ENCODE data around the gene AAMP. TPM values are rescaled to one million over a fixed set of nuclear protein-coding genes. Genes with fewer than 3 reads are reported as not detected.

AAMP gene
- total RNA-seq, 2 donors from 2014 or later, result 54.3 to 88.8 TPM

DNA sequence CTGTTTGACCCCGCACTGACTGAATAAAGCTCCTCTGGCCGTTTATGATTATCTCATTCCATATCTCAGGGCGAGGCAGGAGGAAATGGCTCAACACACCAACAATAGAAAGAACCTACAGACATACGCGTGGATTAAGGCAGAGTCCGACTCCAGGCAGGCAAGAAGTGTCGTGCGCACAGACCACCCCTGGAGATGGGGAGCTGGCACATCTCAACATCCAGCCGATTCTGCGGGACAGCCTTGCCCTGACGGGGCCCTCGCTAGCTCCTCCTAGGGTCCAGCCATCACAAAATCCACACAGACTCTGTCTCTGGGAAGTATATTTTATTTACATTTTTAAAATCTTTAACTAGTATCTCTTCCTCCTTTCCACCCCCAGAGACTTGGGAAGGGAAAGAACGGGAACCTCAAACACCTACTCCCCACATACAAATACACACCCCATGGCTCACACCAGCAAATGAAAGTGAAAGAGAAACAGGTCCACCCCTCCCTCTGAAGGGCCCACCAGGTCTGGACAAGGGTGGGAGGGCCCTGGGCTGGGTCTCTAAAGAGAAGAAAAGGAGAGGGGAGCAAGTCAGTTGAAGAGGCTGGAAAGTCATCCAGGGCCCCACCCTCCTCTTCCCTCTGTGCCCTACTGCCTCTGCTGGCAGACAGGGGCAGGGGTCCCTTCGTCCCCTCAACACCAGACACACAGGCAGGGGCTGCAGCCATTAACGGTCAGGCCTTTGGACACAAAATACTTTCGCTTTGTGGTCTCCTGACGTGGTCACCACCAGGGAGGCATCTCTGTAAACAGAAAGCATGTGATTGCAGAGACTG lies 5.9 kb downstream of the AAMP start:
- H3K27ac ChIP-seq, result no peak overlapping the region
- no peaks in the 10 kb centered on the region for H3K27me3 ChIP-seq
- no peak overlapping the region for H3K4me3 ChIP-seq
- peaks cover 49% of the 10 kb centered on the region for H3K36me3 ChIP-seq
- H3K9me3 ChIP-seq, result no peaks in the 10 kb centered on the region
- DNase-seq (ENCODE audit: low spot score), result no peak
- H3K4me1 ChIP-seq, result peaks cover 0 to 45% of the 10 kb centered on the region in 2 donors
- TF ChIP-seq, protein P1, sequence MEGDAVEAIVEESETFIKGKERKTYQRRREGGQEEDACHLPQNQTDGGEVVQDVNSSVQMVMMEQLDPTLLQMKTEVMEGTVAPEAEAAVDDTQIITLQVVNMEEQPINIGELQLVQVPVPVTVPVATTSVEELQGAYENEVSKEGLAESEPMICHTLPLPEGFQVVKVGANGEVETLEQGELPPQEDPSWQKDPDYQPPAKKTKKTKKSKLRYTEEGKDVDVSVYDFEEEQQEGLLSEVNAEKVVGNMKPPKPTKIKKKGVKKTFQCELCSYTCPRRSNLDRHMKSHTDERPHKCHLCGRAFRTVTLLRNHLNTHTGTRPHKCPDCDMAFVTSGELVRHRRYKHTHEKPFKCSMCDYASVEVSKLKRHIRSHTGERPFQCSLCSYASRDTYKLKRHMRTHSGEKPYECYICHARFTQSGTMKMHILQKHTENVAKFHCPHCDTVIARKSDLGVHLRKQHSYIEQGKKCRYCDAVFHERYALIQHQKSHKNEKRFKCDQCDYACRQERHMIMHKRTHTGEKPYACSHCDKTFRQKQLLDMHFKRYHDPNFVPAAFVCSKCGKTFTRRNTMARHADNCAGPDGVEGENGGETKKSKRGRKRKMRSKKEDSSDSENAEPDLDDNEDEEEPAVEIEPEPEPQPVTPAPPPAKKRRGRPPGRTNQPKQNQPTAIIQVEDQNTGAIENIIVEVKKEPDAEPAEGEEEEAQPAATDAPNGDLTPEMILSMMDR (IDR thresholded peaks at IDR 0.05), result no peak

DNA sequence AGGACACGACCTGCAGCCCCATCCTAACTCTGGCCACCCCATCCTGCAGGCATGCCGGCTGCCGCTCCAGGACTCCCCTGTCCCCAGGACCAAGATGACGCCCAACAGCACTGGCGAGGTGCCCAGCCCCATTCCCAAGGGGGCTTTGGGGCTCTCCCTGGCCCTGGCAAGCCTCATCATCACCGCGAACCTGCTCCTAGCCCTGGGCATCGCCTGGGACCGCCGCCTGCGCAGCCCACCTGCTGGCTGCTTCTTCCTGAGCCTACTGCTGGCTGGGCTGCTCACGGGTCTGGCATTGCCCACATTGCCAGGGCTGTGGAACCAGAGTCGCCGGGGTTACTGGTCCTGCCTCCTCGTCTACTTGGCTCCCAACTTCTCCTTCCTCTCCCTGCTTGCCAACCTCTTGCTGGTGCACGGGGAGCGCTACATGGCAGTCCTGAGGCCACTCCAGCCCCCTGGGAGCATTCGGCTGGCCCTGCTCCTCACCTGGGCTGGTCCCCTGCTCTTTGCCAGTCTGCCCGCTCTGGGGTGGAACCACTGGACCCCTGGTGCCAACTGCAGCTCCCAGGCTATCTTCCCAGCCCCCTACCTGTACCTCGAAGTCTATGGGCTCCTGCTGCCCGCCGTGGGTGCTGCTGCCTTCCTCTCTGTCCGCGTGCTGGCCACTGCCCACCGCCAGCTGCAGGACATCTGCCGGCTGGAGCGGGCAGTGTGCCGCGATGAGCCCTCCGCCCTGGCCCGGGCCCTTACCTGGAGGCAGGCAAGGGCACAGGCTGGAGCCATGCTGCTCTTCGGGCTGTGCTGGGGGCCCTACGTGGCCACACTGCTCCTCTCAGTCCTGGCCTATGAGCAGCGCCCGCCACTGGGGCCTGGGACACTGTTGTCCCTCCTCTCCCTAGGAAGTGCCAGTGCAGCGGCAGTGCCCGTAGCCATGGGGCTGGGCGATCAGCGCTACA lies 7.0 kb downstream of the AAMP start:
- Histone ChIP-seq H3K36me3 (peaks cover 49% of the 10 kb centered on the region), H3K4me1 (peaks cover 0 to 51% of the 10 kb centered on the region in 2 donors), H3K27ac (no peak overlapping the region), H3K9me3 (no peaks in the 10 kb centered on the region), H3K27me3 (no peaks in the 10 kb centered on the region), H3K4me3 (no peak overlapping the region)
- TF ChIP-seq, protein P1 (IDR thresholded peaks at IDR 0.05), result no peak
- no peak for DNase-seq (ENCODE audit: low spot score)

DNA sequence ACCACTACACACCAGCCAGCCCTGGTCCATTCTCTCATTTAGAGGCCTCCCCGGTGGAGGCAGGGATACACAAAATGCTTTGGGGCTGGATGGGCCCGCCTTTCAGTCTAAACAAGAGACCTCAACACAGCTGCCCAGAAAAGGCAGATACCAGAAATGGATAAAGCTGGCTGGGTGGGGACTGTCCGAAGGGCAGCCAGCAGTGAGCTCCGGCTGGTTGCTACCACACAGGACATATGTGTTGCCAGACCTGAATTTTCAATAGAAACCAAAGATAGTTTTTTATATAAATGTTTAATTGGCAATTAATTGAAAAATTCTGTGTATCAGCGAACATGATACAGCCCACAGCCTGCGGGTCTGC lies 7.7 kb downstream of the AAMP start:
- Histone ChIP-seq H3K4me3 (no peak overlapping the region), H3K9me3 (no peaks in the 10 kb centered on the region), H3K27me3 (no peaks in the 10 kb centered on the region), H3K36me3 (peaks cover 42% of the 10 kb centered on the region), H3K27ac (peak overlapping the region; percentile 82 to 85), H3K4me1 (peaks cover 0 to 57% of the 10 kb centered on the region in 2 donors)
- DNase-seq (ENCODE audit: low spot score), result no peak
- TF ChIP-seq, protein P1 (IDR thresholded peaks at IDR 0.05), result no peak

DNA sequence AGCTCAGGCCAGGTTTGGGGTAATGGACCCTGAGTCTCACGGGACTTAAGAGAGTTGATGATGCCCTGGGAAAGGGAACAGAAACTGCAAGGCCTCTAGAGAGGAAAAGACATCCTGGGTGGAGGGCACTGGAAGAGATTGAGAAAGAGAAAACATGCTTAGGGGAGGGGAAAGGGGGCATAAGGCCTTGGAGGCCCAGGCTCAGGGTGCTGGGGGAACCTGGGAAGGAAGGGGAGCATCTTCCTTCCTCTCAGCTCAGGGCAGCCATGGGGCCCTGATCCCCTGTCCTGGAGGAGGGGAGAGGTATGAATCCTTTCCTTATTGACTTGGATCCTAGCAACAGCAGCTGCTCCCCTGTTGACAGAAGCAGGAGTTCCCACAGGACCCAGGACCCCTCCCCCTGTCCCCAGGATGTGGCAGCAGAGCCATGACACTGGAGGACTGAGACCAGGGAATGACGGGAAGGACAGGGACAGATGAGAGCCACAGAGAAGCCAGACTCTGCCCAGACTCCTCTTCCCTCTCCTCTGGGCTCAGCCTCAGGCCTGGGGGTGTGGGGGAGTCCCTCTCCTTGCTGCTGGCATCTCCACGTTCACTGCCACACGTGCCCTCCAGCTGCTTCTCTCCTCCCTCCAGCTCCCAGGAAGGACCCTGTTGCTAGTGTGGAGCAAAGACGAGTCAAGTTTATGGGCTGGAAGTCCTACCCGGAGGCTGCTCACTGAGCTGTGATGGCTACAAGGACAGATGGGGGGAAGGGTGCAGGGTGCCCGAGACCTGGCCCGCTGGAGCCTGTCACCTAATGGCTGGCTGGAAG lies 8.3 kb downstream of the AAMP start:
- Histone ChIP-seq H3K9me3 (no peaks in the 10 kb centered on the region), H3K4me1 (peaks cover 0 to 62% of the 10 kb centered on the region in 2 donors), H3K4me3 (no peak overlapping the region), H3K36me3 (peaks cover 36% of the 10 kb centered on the region), H3K27ac (peak overlapping the region; percentile 82 to 85), H3K27me3 (no peaks in the 10 kb centered on the region)
- DNase-seq (ENCODE audit: low spot score), result no peak
- TF ChIP-seq, protein P1 (IDR thresholded peaks at IDR 0.05), result no peak

DNA sequence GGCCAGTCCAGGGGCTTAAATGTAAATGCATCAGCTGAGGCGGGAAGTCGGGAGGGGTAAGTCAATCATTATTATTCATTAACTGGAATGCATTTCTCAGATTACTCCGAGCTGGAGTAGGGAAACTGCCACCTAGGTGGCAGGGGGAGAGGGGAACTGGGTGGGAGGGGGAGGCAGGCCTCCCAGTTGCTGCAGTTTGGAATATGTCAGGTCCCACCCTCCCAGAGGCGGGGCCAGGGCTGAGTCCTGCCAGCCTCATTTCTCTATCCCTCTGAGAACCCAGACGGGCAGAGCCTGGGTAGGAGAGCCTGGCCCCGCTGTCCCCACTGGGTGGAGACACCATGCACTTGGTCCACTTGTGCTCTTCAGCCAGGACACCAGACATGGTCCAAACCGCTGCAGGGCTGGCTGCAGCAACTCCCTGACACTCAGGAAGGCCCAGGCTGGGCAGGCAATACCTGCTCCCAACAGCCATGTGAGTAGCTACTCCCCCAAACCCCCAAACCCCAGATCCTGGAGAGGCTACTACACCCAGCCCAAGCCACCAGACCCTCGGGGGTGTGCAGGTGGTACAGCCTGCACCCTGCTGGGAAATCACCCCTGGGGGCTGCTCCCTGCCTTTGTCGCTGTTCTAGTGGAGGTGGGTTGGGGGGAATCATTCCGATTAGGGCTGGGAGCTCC lies 9.1 kb downstream of the AAMP start, which contains the start of gene GPBAR1:
Gene GPBAR1 (plus strand): TSS at position 274 of the 681 bp plus-strand sequence. CDS start 1,710 bp downstream, outside the sequence.
- no peaks in the 10 kb centered on the region for H3K27me3 ChIP-seq
- H3K36me3 ChIP-seq, result peaks cover 33% of the 10 kb centered on the region
- no peak within 1 kb of the TSS for H3K4me3 ChIP-seq
- H3K9me3 ChIP-seq, result no peaks in the 10 kb centered on the region
- TF ChIP-seq, protein P1 (IDR thresholded peaks at IDR 0.05), result no peak
- peak within 1 kb of the TSS; percentile 82 to 85 for H3K27ac ChIP-seq
- H3K4me1 ChIP-seq, result peaks cover 0 to 64% of the 10 kb centered on the region in 2 donors
- DNase-seq (ENCODE audit: low spot score), result no peak

Measured in right atrium auricular region (tissue), 2 donors.